OCI-LY1 (cell line): ENCODE data around the gene BCR.

Experiments used
- EZH2 ChIP-seq: fragments of 200-600 bp; sonication (generic), shearing (Covaris generic); IDR thresholded peaks from 2 replicates; pipeline ENCODE4 v1.8.0; 2017; ENCODE audit warnings: borderline replicate concordance, mixed run types, mild to moderate bottlenecking, antibody characterized with exemption, low read length, moderate library complexity, mixed read lengths
- TF ChIP-seq, protein P1 (sequence below): fragments of 200-600 bp; sonication (generic), shearing (Covaris generic); IDR thresholded peaks from 2 replicates; pipeline ENCODE4 v1.5.1; 2017; ENCODE audit warnings: mild to moderate bottlenecking, antibody characterized with exemption, low read length, moderate library complexity, mixed read lengths

DNA sequence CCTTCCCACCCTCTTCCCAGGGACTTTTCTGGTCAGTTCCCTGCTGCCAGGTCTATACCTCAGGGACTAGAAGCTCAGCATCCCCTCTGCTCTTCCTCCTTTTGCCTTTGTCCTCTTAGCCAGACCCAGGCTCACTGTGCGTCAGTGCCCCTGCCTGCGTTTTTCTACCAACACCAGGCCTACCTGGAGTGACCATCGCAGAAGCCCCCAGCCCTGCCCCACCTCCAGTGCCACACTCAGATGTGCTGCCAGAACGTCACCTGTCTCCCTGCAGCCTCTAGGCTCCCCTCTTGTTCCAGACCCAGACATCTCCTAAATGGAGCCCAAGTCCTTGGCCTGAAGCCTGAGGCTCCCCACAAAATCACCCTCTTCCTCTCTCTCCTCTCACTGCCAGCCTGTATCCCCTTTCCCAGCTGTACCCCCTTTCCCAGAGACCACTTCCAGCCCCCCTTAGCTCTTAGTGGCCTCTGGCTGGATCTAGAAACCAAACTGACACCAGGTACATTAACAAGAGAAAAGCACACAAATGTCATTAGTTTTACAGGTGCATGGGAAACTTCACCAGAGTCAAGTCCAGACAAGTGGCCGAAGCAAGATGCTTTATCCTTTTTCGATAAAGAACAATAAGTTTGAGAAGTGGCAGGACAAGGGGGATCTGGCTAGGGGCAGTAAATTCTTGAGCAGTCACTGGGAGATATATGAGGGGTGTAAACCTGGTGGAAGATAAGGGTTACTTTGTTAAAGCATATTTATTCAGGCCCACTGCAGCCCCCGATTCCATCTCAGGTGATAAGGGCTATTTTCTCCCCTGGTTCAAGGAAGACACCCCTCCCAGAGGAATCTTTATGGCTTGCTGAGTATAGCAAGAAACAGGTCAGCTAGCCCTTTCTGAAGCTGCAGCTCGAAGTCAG lies 61.5 kb downstream of the BCR start:
- TF ChIP-seq EZH2 = no peak
- TF ChIP-seq, protein P1, sequence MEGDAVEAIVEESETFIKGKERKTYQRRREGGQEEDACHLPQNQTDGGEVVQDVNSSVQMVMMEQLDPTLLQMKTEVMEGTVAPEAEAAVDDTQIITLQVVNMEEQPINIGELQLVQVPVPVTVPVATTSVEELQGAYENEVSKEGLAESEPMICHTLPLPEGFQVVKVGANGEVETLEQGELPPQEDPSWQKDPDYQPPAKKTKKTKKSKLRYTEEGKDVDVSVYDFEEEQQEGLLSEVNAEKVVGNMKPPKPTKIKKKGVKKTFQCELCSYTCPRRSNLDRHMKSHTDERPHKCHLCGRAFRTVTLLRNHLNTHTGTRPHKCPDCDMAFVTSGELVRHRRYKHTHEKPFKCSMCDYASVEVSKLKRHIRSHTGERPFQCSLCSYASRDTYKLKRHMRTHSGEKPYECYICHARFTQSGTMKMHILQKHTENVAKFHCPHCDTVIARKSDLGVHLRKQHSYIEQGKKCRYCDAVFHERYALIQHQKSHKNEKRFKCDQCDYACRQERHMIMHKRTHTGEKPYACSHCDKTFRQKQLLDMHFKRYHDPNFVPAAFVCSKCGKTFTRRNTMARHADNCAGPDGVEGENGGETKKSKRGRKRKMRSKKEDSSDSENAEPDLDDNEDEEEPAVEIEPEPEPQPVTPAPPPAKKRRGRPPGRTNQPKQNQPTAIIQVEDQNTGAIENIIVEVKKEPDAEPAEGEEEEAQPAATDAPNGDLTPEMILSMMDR = no peak
